NCI-H2107 treated with DMSO at 0.1 percent for 48 hours (cell line): ENCODE results near the gene TMEM74B.

Experiments used
- DNase-seq: peaks from one replicate; lab custom pipeline; 2025; ENCODE audit not compliant: unreplicated experiment; lab: John Stamatoyannopoulos, UW

Gene TMEM74B

GRCh38 chr20:1183153-1183552 is 1.6 kb downstream of the TMEM74B start:
- no peak for DNase-seq

- DNase-seq: no peak
These were observed 2.7 kb downstream of the TMEM74B start for GRCh38 chr20:1182106-1182505.

- DNase-seq: no peak
These were observed 3.8 kb downstream of the TMEM74B start for GRCh38 chr20:1180949-1181348.

- no peak for DNase-seq
These were observed 6.2 kb downstream of the TMEM74B start for GRCh38 chr20:1178623-1179022.

- no peak for DNase-seq
These were observed 6.7 kb downstream of the TMEM74B start for GRCh38 chr20:1178103-1178502.

- no peak for DNase-seq
These were observed 7.1 kb downstream of the TMEM74B start for GRCh38 chr20:1177680-1178079.

- no peak for DNase-seq
These were observed 10.0 kb downstream of the TMEM74B start for GRCh38 chr20:1174787-1175186.

- no peak for DNase-seq
These were observed 11.1 kb downstream of the TMEM74B start for GRCh38 chr20:1173698-1174097.

- DNase-seq: no peak
These were observed 13.2 kb downstream of the TMEM74B start for GRCh38 chr20:1171461-1172093.

- DNase-seq: no peak
These were observed 15.6 kb downstream of the TMEM74B start for GRCh38 chr20:1169224-1169623.

GRCh38 chr20:1166948-1167720 is 17.6 kb downstream of the TMEM74B start:
- DNase-seq: no peak

- no peak for DNase-seq
These were observed 18.8 kb downstream of the TMEM74B start for GRCh38 chr20:1165941-1166340.

GRCh38 chr20:1165521-1165920 is 19.3 kb downstream of the TMEM74B start:
- no peak for DNase-seq

- DNase-seq: no peak
These were observed 19.9 kb downstream of the TMEM74B start for GRCh38 chr20:1164871-1165270.

- no peak for DNase-seq
These were observed 21.1 kb downstream of the TMEM74B start for GRCh38 chr20:1163653-1164052.

GRCh38 chr20:1163105-1163504 is 21.7 kb downstream of the TMEM74B start:
- no peak for DNase-seq

GRCh38 chr20:1160991-1161390 is 23.8 kb downstream of the TMEM74B start:
- DNase-seq: no peak

GRCh38 chr20:1160496-1160895 is 24.3 kb downstream of the TMEM74B start:
- DNase-seq: no peak

GRCh38 chr20:1155342-1155741 is 29.4 kb downstream of the TMEM74B start:
- no peak for DNase-seq

- no peak for DNase-seq
These were observed 30.1 kb downstream of the TMEM74B start for GRCh38 chr20:1154691-1155090.

- DNase-seq: no peak
These were observed 30.6 kb downstream of the TMEM74B start for GRCh38 chr20:1154226-1154625.

- DNase-seq: no peak
These were observed 33.8 kb downstream of the TMEM74B start for GRCh38 chr20:1150968-1151367.

- no peak for DNase-seq
These were observed 34.6 kb downstream of the TMEM74B start for GRCh38 chr20:1150218-1150617.
